NK-92 (cell line): ENCODE data around the gene WDR19.
"Not testable (repeated sequence)": the region's sequence is repeated elsewhere in the genome, so short reads cannot be mapped to it uniquely, and the experiment has no call there.

Experiments
- DNase-seq: peaks from one replicate; lab custom pipeline; 2025; ENCODE audit not compliant: unreplicated experiment; lab: John Stamatoyannopoulos, UW

The WDR19 gene

GRCh38 chr4:39232100-39232499 lies 49.8 kb downstream of the WDR19 start:
- DNase-seq: no peak

- no peak for DNase-seq
Observed at GRCh38 chr4:39233114-39233513, 50.8 kb downstream of the WDR19 start.

GRCh38 chr4:39233783-39234182 lies 51.5 kb downstream of the WDR19 start:
- no peak for DNase-seq

GRCh38 chr4:39235021-39235420 lies 52.7 kb downstream of the WDR19 start:
- no peak for DNase-seq

GRCh38 chr4:39235696-39236095 lies 53.4 kb downstream of the WDR19 start:
- DNase-seq: no peak

- no peak for DNase-seq
Observed at GRCh38 chr4:39237179-39237578, 54.9 kb downstream of the WDR19 start.

- DNase-seq: no peak
Observed at GRCh38 chr4:39243462-39243861, 61.1 kb downstream of the WDR19 start.

GRCh38 chr4:39255266-39255665 lies 72.9 kb downstream of the WDR19 start:
- DNase-seq: no peak

- no peak for DNase-seq
Observed at GRCh38 chr4:39255871-39256270, 73.5 kb downstream of the WDR19 start.

- DNase-seq: no peak
Observed at GRCh38 chr4:39256436-39256835, 74.1 kb downstream of the WDR19 start.

- no peak for DNase-seq
Observed at GRCh38 chr4:39259571-39260330, 77.4 kb downstream of the WDR19 start.

- DNase-seq: no peak
Observed at GRCh38 chr4:39263895-39264294, 81.6 kb downstream of the WDR19 start.

- no peak for DNase-seq
Observed at GRCh38 chr4:39274503-39274902, 92.2 kb downstream of the WDR19 start.

- not testable (repeated sequence) for DNase-seq
Observed at GRCh38 chr4:39277661-39278060, 95.3 kb downstream of the WDR19 start.

GRCh38 chr4:39278476-39278875 lies 96.1 kb downstream of the WDR19 start:
- DNase-seq: no peak

- DNase-seq: no peak
Observed at GRCh38 chr4:39279416-39279815, 97.1 kb downstream of the WDR19 start.

- no peak for DNase-seq
Observed at GRCh38 chr4:39280770-39281169, 98.4 kb downstream of the WDR19 start.

- DNase-seq: no peak
Observed at GRCh38 chr4:39285111-39285795, 102.9 kb downstream of the WDR19 start.

- no peak for DNase-seq
Observed at GRCh38 chr4:39285853-39286252, 103.5 kb downstream of the WDR19 start.

GRCh38 chr4:39286263-39286662 lies 103.9 kb downstream of the WDR19 start:
- DNase-seq: no peak

- no peak for DNase-seq
Observed at GRCh38 chr4:39287223-39287622, 104.9 kb downstream of the WDR19 start.

- no peak for DNase-seq
Observed at GRCh38 chr4:39291686-39292085, 109.4 kb downstream of the WDR19 start.

- DNase-seq: not testable (repeated sequence)
Observed at GRCh38 chr4:39292433-39292832, 110.1 kb downstream of the WDR19 start.
